ENCODE data around the gene FOXF2.

- no peak for TF ChIP-seq CTCF (IDR thresholded peaks at IDR 0.05)
- TF ChIP-seq POLR2A (IDR thresholded peaks at IDR 0.05): no peak
Observed at GRCh38 chr6:1347161-1347560, 42.2 kb upstream of the FOXF2 start.
